ENCODE measurements around the gene RPS25.
"Not testable (repeated sequence)": the region's sequence is repeated elsewhere in the genome, so short reads cannot be mapped to it uniquely, and the experiment has no call there.

Gene RPS25

DNA sequence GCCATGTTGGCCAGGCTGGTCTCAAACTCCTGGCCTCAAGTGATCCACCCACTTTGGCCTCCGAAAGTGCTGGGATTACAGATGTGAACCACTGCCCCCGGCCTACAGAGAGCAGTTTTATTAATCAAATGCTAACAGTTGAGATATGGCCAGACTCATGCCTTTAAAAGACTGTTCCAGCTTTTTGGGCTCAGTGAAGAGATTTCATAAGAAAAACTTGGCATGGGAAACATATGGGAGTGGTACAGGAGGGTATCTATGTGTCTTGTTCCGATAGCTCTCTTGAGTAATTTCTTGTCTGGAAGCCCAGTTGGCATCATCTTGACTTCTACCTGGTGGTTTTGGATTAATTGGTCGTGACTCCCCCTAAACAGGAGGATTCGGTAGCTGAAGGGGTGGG lies 20.7 kb upstream of the RPS25 start:
- DNase-seq: no peak

DNA sequence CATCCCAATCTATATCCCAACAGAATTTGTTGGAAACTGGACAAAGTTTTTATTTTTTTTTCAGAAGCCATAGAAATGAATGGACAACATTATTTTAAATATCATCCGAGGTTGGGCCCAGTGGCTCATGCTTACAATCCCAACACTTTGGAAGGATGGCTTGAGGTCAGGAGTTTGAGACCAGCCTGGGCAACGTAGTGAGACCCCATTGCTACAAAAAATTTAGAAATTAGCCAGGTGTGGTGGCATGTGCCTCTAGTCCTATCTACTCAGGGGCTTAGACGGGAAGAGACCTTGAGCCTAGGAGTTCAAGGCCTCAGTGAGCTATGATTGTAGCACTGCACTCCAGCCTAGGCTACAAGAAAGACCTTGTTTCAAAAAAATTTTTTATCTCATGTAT lies 16.7 kb upstream of the RPS25 start:
- no peak for DNase-seq

DNA sequence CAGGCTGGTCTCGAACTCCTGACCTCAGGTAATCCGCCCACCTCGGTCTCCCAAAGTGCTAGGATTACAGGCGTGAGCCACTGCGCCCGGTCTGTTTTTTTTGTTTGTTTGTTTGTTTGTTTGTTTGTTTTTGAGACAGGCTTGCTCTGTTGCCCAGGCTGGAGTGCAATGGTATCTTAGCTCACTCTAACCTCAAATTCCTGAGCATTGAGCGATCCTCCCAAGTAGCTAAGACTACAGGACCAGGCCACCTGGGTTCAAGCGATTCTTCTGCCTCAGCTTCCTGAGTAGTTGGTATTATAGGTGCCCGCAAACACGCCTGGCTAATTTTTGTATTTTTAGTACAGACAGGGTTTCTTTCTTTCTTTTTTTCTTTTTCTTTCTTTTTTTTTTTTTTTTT lies 15.3 kb upstream of the RPS25 start:
- not testable (repeated sequence) for DNase-seq

DNA sequence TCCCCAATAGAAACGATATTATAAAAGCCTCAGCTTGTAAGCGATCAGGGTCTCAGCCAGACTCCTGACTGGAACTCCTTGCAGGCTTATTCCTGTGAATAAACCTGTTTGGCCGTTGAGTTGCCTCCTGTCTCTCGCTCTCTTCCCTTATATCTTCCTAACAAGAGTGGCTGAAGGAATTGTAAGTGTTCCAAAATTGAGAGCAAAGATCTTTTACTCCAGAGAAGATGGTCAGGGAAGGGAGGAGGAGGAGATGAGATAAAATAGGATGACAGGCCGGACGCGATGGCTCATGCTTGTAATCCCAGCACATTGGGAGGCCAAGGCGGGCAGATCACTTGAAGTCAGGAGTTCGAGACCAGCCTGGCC lies 13.8 kb upstream of the RPS25 start:
- no peak for DNase-seq

DNA sequence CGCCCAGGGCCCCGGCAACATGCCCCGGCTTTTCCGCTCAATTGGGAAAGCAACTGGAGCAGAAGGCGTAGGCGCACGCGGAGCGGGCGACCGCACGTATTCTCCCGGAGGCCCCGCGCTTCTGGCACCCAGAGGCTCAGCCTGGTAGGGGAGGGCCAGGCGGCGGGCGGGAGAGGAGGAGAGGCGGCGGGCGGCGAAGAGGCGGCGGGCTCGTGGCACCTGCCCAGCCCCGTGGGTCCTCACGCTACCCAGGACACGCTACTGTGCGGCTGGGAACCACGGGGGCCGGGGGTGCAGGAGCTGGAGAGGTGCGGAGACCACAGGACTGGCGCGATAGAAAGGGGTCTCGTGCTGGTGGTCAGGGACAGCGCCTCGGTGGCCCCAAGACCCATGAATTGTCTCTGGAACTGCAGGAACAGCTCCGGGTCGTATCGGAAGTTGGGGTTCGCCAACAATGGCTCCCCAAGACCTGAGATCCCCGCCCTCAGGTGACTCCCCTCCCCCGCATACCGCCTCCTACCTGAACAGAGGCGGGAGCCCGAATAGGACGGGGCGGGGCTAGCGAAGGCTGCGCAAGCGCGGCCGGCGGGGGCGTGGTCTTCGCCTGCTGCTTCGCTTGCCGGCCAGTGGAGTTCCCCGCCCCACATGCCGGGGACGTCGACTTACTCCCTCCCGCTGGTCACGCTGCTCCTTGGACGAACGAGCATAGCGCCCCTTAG lies 12.3 kb upstream of the RPS25 start, which contains the start of gene SLC37A4:
SLC37A4 (minus strand) TSS at position 549 of the 719 bp plus-strand sequence.
- peak; percentile 99 for DNase-seq

DNA sequence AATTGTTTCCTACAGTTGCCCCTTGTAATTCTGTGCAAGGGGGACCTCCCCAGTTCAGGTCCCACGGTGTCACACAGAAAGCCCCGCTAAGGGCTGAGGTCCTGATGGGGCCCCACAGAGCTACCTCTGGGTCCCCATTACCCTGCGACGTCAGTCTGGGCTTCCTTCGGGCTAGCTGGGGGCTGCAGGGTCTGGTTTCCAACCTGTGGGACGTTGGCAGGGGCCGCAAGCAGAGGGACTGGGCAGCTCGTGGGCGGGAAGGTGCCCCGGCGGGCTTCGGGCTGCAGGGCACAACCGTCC lies 11.8 kb upstream of the RPS25 start:
- DNase-seq: no peak

GRCh38 chr11:119029340-119030028 lies 11.3 kb upstream of the RPS25 start:
- DNase-seq: no peak

DNA sequence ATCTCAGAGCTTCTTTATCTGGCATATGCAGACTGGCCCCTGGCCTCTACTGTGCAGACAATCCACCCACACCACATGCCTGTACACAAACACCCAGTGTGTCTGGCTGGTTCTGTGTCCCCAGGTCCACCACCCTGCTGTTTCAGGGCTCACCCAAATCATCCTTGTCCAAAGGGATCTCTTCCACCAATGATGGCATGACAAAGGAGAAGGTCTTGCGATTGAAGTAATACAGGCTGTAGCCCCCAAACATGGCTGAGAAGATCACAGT lies 10.9 kb upstream of the RPS25 start:
- no peak for DNase-seq

DNA sequence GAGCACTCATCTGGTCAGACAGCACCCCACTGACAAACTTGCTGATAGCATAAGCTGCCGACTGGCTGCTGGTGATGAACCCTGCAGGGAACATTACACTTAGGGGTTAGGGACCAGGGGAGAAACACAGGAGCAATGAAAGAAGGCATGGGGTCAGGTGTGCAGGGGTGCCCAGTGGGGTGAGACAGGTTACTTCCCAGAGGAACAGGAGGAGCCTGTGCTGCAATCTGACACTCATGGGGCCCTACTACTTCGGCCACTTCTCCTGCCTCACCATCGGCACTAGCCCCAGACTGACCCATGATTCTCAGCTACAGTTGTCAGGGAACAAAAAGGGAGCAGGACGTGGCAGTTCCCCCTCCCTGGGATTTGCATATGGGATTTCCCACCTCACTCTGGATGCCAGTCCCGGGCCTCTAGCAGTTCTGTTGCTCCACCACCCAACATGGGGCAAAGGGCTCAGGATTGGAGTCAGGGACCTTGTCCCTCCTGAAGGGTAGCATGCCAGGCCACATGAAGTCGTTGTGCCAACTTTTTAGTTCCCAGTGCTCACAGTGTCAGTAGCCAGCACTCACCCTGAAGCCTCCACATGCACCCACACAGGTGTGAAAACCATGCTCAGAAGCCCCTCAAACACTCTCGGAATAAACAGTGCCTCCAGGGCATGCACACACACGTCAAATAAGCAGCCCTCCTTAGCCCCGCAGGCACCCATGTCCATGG lies 10.4 kb upstream of the RPS25 start:
- no peak for DNase-seq

GRCh38 chr11:119027561-119028345 lies 9.6 kb upstream of the RPS25 start:
- DNase-seq: no peak

DNA sequence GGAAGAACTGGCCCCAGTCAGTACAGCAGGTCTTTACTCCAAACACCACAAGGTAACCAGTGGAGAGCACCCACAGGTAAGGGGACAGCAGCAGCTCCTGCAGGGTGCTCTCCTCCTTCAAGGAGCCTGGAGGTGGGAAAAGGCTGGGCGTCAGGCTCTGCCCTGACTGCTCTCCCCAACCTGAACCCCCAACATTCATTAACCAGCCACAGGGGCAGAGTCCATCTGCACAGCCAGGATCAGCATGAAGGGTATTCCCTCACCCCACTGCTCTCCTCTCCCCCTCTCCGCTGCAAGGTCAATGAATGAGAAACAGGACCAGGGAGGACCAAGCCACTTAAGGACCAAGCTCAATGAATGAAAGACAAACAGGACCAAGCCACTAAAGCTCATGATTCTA lies 8.8 kb upstream of the RPS25 start:
- no peak for DNase-seq

- no peak for DNase-seq
Observed at GRCh38 chr11:119025978-119026766, 8.0 kb upstream of the RPS25 start.

DNA sequence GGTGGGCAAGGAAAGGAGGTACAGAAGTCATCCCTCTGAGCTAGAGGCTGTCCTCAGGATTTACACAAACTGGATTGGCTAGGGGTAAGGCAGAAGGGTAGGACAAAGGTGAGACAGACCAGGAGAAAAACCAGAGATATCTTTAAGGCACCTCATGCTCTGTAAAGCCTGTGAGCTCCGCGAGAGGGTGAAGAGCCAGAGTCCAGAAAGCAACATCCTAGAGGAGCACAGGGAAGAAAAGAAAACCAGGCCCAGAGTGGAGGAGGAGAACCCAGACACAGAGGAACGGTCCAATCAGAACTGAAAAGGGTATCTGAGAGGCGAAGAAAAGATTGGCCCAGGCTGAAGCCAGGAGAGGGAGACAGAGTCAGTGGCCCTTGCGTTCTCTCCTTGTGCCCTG lies 7.4 kb upstream of the RPS25 start:
- DNase-seq: no peak

GRCh38 chr11:119025099-119025473 lies 6.9 kb upstream of the RPS25 start:
- no peak for DNase-seq

DNA sequence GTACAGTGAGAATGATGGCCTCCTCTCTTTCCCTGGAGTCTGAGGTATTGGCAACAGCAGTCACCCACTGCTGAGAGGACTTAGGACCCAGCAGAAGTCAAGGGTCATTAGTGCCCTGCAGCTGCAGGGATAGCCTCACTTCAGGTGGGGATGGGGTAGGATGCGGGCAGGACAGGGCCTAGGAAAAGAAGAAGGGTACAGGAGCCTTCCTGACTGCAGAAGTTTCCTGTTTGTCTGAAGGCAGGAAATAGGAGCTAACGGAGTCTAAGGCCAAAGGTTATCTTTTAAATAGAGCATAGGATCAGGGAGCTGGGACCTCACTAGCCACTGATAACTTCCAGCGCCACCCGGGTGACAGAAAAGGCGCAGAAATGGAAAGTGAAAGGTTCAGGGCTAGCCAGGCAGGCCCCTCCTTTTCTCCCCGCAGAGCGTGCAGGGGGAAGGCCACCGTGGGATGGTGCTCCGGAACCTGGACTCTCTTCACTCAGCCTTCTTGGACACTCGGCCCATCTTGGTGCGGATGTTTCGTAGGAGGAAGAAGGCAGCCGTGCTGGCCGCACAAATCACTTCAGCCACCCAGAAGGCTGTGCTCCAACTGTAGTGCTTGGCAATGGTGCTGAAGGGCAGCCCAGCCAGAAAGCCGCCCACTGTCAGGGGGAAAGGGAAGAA lies 6.4 kb upstream of the RPS25 start:
- DNase-seq: no peak

DNA sequence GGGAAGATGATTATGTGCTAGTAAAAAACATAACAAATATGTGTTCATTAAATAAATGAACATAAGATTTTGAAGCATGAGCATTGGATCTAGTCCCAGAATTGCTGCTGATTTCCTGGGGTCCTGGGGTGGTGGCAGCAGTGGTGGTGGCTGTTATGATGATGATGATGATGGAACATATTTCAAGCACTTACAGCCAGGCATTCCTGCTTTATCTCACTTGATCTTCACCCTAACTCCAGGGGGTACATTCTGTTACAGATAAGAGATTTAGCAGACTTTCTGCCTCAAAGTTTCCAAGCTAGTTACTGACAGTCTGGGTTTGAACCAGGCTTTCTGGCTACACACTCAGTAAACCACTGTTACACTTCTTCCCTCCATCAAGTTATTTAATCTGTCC lies 5.6 kb upstream of the RPS25 start:
- no peak for DNase-seq

- DNase-seq: no peak
Observed at GRCh38 chr11:119021631-119022030, 3.5 kb upstream of the RPS25 start.

DNA sequence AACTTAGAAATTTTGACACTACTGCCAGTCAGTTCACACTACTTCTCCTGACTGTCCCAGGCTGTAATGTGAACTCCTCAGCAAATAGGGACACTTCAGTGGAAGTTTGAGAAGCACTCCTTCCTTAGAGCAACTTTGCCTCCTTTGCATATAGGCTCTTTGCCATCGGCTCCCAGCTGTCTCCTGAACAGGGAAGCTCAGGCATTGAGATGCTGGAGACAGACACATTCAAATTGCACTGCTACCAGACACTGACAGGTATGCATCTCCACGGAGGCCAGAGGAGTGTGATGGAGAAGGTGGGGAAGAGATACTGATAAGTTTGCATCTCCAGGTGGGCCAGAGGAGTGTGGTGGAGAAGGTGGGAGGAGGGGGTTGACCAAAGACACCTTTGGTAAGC lies 1.9 kb upstream of the RPS25 start:
- no peak for DNase-seq

- not testable (repeated sequence) for DNase-seq
Observed at GRCh38 chr11:119017377-119017776, 766 bp downstream of the RPS25 start.

GRCh38 chr11:119016216-119017009 lies 1.7 kb downstream of the RPS25 start:
- no peak for DNase-seq

DNA sequence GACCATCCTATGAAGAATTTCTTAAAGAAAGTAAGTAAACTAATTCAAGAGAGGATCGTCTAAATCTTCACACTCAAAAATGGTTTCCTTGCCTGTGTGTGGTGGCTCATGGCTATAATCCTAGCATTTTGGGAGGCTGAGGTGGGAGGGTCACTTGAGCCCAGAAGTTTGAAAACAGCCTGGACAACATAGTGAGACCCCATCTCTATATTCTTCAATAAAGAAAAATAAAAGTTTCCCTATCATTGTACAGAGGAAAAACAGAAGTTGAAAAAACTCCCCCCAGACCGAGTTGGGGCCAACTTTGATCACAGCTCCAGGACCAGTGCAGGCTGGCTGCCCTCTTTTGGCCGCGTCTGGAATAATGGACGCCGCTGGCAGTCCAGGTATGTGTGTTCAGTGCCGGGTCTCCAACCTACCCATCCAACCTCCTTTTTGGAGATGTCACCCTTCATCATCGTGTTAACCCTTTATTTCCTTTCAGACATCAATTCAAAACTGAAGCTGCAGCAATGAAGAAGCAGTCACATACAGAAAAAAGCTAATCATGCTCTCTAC lies 3.0 kb downstream of the RPS25 start:
- no peak for DNase-seq
